H1 (cell line): ENCODE results near the gene MMEL1. TPM values are rescaled to one million over a fixed set of nuclear protein-coding genes. Genes with fewer than 3 reads are reported as not detected.

Experiments
- CTCF ChIA-PET: fragments of 300-600 bp; sonication (Branson Sonifier 250); formaldehyde crosslinking; loops from one replicate; lab custom pipeline; 2021; ENCODE audit not compliant: partially characterized antibody; lab: Charles Lee
- POLR2A ChIA-PET: fragments of 300-600 bp; sonication (Branson Sonifier 250); formaldehyde crosslinking; loops from one replicate; lab custom pipeline; 2021; ENCODE audit warnings: inconsistent platforms; ENCODE audit not compliant: partially characterized antibody; lab: Charles Lee
- DNase-seq, 2 experiments: peaks; one replicate each; pipeline versions ENCODE4 v3.0.0 to v3.0.0-alpha.2; 2010 to 2022; ENCODE audit warnings: low spot score in 2 of 2, low read depth in 1 of 2, mixed read lengths in 1 of 2
- FAIRE-seq: peaks from 2 replicates; lab custom pipeline; 2011; peaks lifted over from hg19 to GRCh38; lab: Jason Lieb, UNC
- H2AFZ ChIP-seq: 2 replicates; pipeline ENCODE4 v1.8.1; 2012; ENCODE audit warnings: low read length, inconsistent platforms
- H2AK5ac ChIP-seq: 2 replicates; pipeline ENCODE4 v1.6.1; 2013; ENCODE audit warnings: low read depth, low read length
- H2BK120ac ChIP-seq: replicated peaks from 2 replicates; pipeline ENCODE3; 2013; ENCODE audit warnings: low read depth, low read length, inconsistent platforms
- H2BK12ac ChIP-seq: 2 replicates; pipeline ENCODE4 v1.6.1; 2013; ENCODE audit warnings: low read depth, low read length
- H2BK15ac ChIP-seq: 2 replicates; pipeline ENCODE4 v1.6.1; 2013; ENCODE audit warnings: low read length
- H2BK20ac ChIP-seq: 2 replicates; pipeline ENCODE4 v1.6.1; 2013; ENCODE audit warnings: low read length
- H2BK5ac ChIP-seq: 2 replicates; pipeline ENCODE4 v1.6.1; 2013; ENCODE audit warnings: low read depth, low read length
- H3K14ac ChIP-seq: 2 replicates; pipeline ENCODE4 v1.6.1; 2013; ENCODE audit warnings: inconsistent platforms; ENCODE audit not compliant: insufficient read length
- H3K18ac ChIP-seq: 2 replicates; pipeline ENCODE4 v1.6.1; 2013; ENCODE audit warnings: low read length; ENCODE audit errors: extremely low read depth
- H3K23ac ChIP-seq: 2 replicates; pipeline ENCODE4 v1.6.1; 2013; ENCODE audit warnings: inconsistent platforms; ENCODE audit not compliant: insufficient read length
- H3K23me2 ChIP-seq: 2 replicates; pipeline ENCODE4 v1.6.1; 2013; ENCODE audit warnings: low read depth, low read length
- H3K27ac ChIP-seq: 2 replicates; pipeline ENCODE4 v1.6.1; 2011; ENCODE audit warnings: low read depth, low read length, inconsistent platforms
- H3K27me3 ChIP-seq, 4 experiments: replicated peaks in 1 of 4; 1 replicate in 1 of 4; 2 replicates in 3 of 4; pipeline versions ENCODE4 v1.6.1 to v1.8.1; 2011 to 2013; ENCODE audit warnings: low read length in 3 of 4, mild to moderate bottlenecking in 3 of 4, inconsistent platforms in 2 of 4, mixed read lengths in 2 of 4, moderate library complexity in 1 of 4; ENCODE audit not compliant: control insufficient read depth in 3 of 4, insufficient read depth in 3 of 4; ENCODE audit errors: extremely low read depth in 1 of 4
- H3K36me3 ChIP-seq, 4 experiments: 2 replicates each; pipeline versions ENCODE4 v1.6.1 to v1.8.1; 2011 to 2013; ENCODE audit warnings: mild to moderate bottlenecking in 4 of 4, low read length in 3 of 4, moderate library complexity in 2 of 4, control low read depth in 1 of 4, inconsistent platforms in 1 of 4; ENCODE audit not compliant: insufficient read depth in 4 of 4, control insufficient read depth in 2 of 4
- H3K4ac ChIP-seq: replicated peaks from 2 replicates; pipeline ENCODE3; 2013; ENCODE audit warnings: low read length, low read depth, mixed read lengths, inconsistent platforms; ENCODE audit not compliant: insufficient read length
- H3K4me1 ChIP-seq, 4 experiments: replicated peaks in 1 of 4; 1 replicate in 1 of 4; 2 replicates in 3 of 4; pipeline versions ENCODE4 v1.6.1 to v1.8.1; 2011 to 2013; ENCODE audit warnings: low read length in 3 of 4, inconsistent platforms in 2 of 4, mixed read lengths in 1 of 4; ENCODE audit not compliant: insufficient read depth in 4 of 4, control insufficient read depth in 3 of 4
- H3K4me2 ChIP-seq, 2 experiments: 2 replicates each; pipeline versions ENCODE4 v1.6.1 to v1.8.1; 2011 to 2013; ENCODE audit warnings: low read depth in 2 of 2, low read length in 2 of 2, control low read depth in 1 of 2, inconsistent platforms in 1 of 2, mild to moderate bottlenecking in 1 of 2; ENCODE audit not compliant: insufficient read depth in 1 of 2
- H3K4me3 ChIP-seq, 4 experiments: fragments of 200-600, 300-600 bp in 1 of 4; sonication (generic), shearing (Covaris generic), sonication (Bioruptor Twin) in 1 of 4; 2 replicates each; pipeline versions ENCODE4 v1.5.1 to v1.8.1; 2011 to 2016; ENCODE audit warnings: low read length in 4 of 4, low read depth in 3 of 4, control low read depth in 2 of 4, inconsistent platforms in 2 of 4, mild to moderate bottlenecking in 2 of 4, mixed read lengths in 1 of 4, moderate library complexity in 1 of 4; ENCODE audit not compliant: insufficient read depth in 2 of 4; ENCODE audit errors: extremely low read depth in 1 of 4
- H3K56ac ChIP-seq: replicated peaks from 2 replicates; pipeline ENCODE3; 2013; ENCODE audit warnings: low read depth, mild to moderate bottlenecking, mixed read lengths, low read length, inconsistent platforms; ENCODE audit not compliant: insufficient read length
- H3K79me1 ChIP-seq: 2 replicates; pipeline ENCODE4 v1.6.1; 2013; ENCODE audit warnings: low read depth, low read length, control low read depth
- H3K79me2 ChIP-seq, 2 experiments: 2 replicates each; pipeline versions ENCODE4 v1.6.1 to v1.8.1; 2012 to 2013; ENCODE audit warnings: low read length in 2 of 2, mild to moderate bottlenecking in 2 of 2, inconsistent platforms in 1 of 2; ENCODE audit not compliant: insufficient read depth in 2 of 2, control insufficient read depth in 1 of 2
- H3K9ac ChIP-seq, 4 experiments: replicated peaks in 1 of 4; 1 replicate in 1 of 4; 2 replicates in 3 of 4; pipeline versions ENCODE4 v1.6.1 to v1.8.1; 2011 to 2013; ENCODE audit warnings: low read depth in 3 of 4, low read length in 3 of 4, control low read depth in 2 of 4, mild to moderate bottlenecking in 2 of 4, moderate library complexity in 2 of 4, inconsistent platforms in 1 of 4; ENCODE audit errors: extremely low read depth in 1 of 4
- H3K9me3 ChIP-seq, 2 experiments: 2 replicates each; pipeline versions ENCODE4 v1.6.1 to v1.8.1; 2012 to 2013; ENCODE audit warnings: mild to moderate bottlenecking in 2 of 2, moderate library complexity in 2 of 2, control low read depth in 1 of 2, inconsistent platforms in 1 of 2, low read depth in 1 of 2, low read length in 1 of 2, mixed read lengths in 1 of 2; ENCODE audit not compliant: insufficient read depth in 2 of 2
- H4K20me1 ChIP-seq, 2 experiments: replicated peaks in 1 of 2; 2 replicates each; pipeline versions ENCODE3 to v1.8.1; 2011 to 2013; ENCODE audit warnings: inconsistent platforms in 2 of 2, low read length in 2 of 2, mild to moderate bottlenecking in 1 of 2; ENCODE audit not compliant: insufficient read depth in 2 of 2, control insufficient read depth in 1 of 2
- H4K5ac ChIP-seq: 2 replicates; pipeline ENCODE4 v1.6.1; 2013; ENCODE audit warnings: low read length, low read depth, mixed read lengths, inconsistent platforms; ENCODE audit not compliant: insufficient read length
- H4K8ac ChIP-seq: 2 replicates; pipeline ENCODE4 v1.8.0; 2013; ENCODE audit warnings: mild to moderate bottlenecking, moderate library complexity, low read length, inconsistent platforms; ENCODE audit not compliant: insufficient read depth; ENCODE audit errors: extremely low read depth
- H4K91ac ChIP-seq: replicated peaks from 2 replicates; pipeline ENCODE3; 2013; ENCODE audit warnings: low read length, mixed read lengths, inconsistent platforms; ENCODE audit not compliant: insufficient read length
- CHD1 ChIP-seq: IDR thresholded peaks from 2 replicates; pipeline ENCODE4 v1.6.1; 2012; ENCODE audit warnings: low read depth, low read length, improper control_type of control experiment
- JUND ChIP-seq: IDR thresholded peaks from 2 replicates; pipeline ENCODE4 v1.6.1; 2011; ENCODE audit warnings: mild to moderate bottlenecking, improper control_type of control experiment, low read length
- MAX ChIP-seq: IDR thresholded peaks from 2 replicates; pipeline ENCODE4 v1.6.1; 2012; ENCODE audit warnings: inconsistent platforms
- POLR2AphosphoS5 ChIP-seq: IDR thresholded peaks from 2 replicates; pipeline ENCODE4 v1.6.1; 2011; ENCODE audit warnings: low read depth, low read length
- POU5F1 ChIP-seq: IDR thresholded peaks from 2 replicates; pipeline ENCODE4 v1.6.1; 2011; ENCODE audit warnings: low read depth, mild to moderate bottlenecking, low read length, moderate library complexity
- RAD21 ChIP-seq, 2 experiments: IDR thresholded peaks in 1 of 2; conservative IDR thresholded peaks in 1 of 2; 2 replicates each; pipeline ENCODE4 v1.6.1; 2011; ENCODE audit warnings: low read depth in 2 of 2, low read length in 2 of 2, improper control_type of control experiment in 1 of 2, inconsistent platforms in 1 of 2, mild to moderate bottlenecking in 1 of 2, moderate library complexity in 1 of 2
- USF2 ChIP-seq: IDR thresholded peaks from 2 replicates; pipeline ENCODE4 v1.6.1; 2011; ENCODE audit warnings: low read length, improper control_type of control experiment
- WGBS, 2 experiments: shearing (Covaris generic) in 1 of 2; methylation state at CpG; one replicate each; pipeline versions ENCODE4 v1.1.6 to v1.1.7; 2013 to 2015; ENCODE audit warnings: low lambda C conversion rate in 2 of 2, mixed read lengths in 2 of 2, inconsistent platforms in 1 of 2, low coverage in 1 of 2, missing lambda C conversion rate in 1 of 2; ENCODE audit not compliant: insufficient replicate concordance in 2 of 2, insufficient coverage in 1 of 2, insufficient read length in 1 of 2; ENCODE audit errors: extremely low coverage in 1 of 2, missing lambda C conversion rate in 1 of 2; 5-methylcytosine and 5-hydroxymethylcytosine counted together
- polyA plus RNA-seq, 7 experiments: library from polyadenylated mRNA; depleted of rRNA in 3 of 7; stranded (reverse) in 5 of 7; unstranded in 2 of 7; fragments of >200 nt in 5 of 7; fragments of 200-250 nt in 2 of 7; gene quantifications; 1 replicate in 5 of 7; 2 replicates in 1 of 7; 4 replicates in 1 of 7; pipeline versions ENCODE4 v1.2.1 to v1.2.3, GENCODE V29; 2011 to 2013; ENCODE audit warnings: missing spikeins in 2 of 7, mixed read lengths in 2 of 7
- total RNA-seq: library from RNA; stranded (reverse); fragmentation: NEBNext Ultra II Directional; extraction: Animal tissue kit (Norgen Biotek cat#: 25700); gene quantifications from 2 replicates; pipeline ENCODE4 v1.2.1, GENCODE V29; 2021

The MMEL1 gene
- total and polyA plus RNA-seq, 2 of the 8 experiments (the other 6 are each of a cell fraction or from before 2014, with no cell fraction given) = 0.91 to 1.7 TPM

- 69% methylated on average over 14 of the region's 14 CpGs; no CpG with 5 or more reads in 1 of the 2 experiments for WGBS, 2 experiments
- H3K4ac ChIP-seq = no peak overlapping the region
- peaks cover 12% of the 10 kb centered on the region for H3K23me2 ChIP-seq
- H2AFZ ChIP-seq = no peak overlapping the region
- no peaks in the 10 kb centered on the region; the same call in 1 of the 2 replicates for H3K79me1 ChIP-seq
- H3K9ac ChIP-seq = no peak overlapping the region; a peak in 1 of 7 replicates
- no peak overlapping the region for H3K4me3 ChIP-seq
- H2BK15ac ChIP-seq = 0 out of 2 replicates have a peak overlapping the region, but pooled peaks have one; percentile 72
- POLR2A ChIA-PET = interaction anchor here (0.9 to 1.4 kb wide), 3 partner anchors 21 to 80 kb away, joined by 3 to 4 read pairs (median 4); no protein-coding TSS in a partner anchor
- H3K23ac ChIP-seq = no peak overlapping the region
- H2BK120ac ChIP-seq = no peak overlapping the region
- DNase-seq = no peak
- no peak for FAIRE-seq
- H2AK5ac ChIP-seq = no peak overlapping the region
- no peaks in the 10 kb centered on the region for H3K9me3 ChIP-seq
- CTCF ChIA-PET = interaction anchor here (0.6 to 4.5 kb wide), 3 partner anchors 20 to 36 kb away, joined by 3 to 24 read pairs (median 9); no protein-coding TSS in a partner anchor
- TF ChIP-seq RAD21 (IDR thresholded peaks at IDR 0.05 in 1 of 2, conservative IDR thresholded peaks at IDR 0.05 in 1 of 2; ENCODE audit: low read depth in 2 of 2, low read length in 2 of 2) = no peak
- TF ChIP-seq MAX = peak; percentile 56
- no peak for TF ChIP-seq CHD1
- TF ChIP-seq POLR2AphosphoS5 = no peak
- no peak for TF ChIP-seq POU5F1
- no peak for TF ChIP-seq JUND
- TF ChIP-seq USF2 = peak; percentile 72; the same call in 1 of the 2 replicates
- H2BK5ac ChIP-seq = no peak overlapping the region
- no peak overlapping the region for H3K14ac ChIP-seq
- H3K4me2 ChIP-seq = peak overlapping the region in 1 of 2 experiments; percentile 44; a peak in 3 of 4 replicates
- no peak overlapping the region for H4K5ac ChIP-seq
- no peak overlapping the region for H3K56ac ChIP-seq
- H3K27ac ChIP-seq = no peak overlapping the region
- peaks cover 0 to 25% (median 9%) of the 10 kb centered on the region in 4 experiments; a peak in 4 of 7 replicates for H3K4me1 ChIP-seq
- no peak overlapping the region; the same call in 1 of the 2 replicates for H3K18ac ChIP-seq
- no peak overlapping the region for H4K91ac ChIP-seq
- no peaks in the 10 kb centered on the region for H3K27me3 ChIP-seq
- 0 out of 2 replicates have a peak overlapping the region, but pooled peaks have one; percentile 34 for H2BK20ac ChIP-seq
- no peaks in the 10 kb centered on the region for H3K36me3 ChIP-seq
- peak overlapping the region; percentile 79 for H4K8ac ChIP-seq
- peak overlapping the region; percentile 50; the same call in 1 of the 2 replicates for H2BK12ac ChIP-seq
- no peaks in the 10 kb centered on the region for H3K79me2 ChIP-seq
- H4K20me1 ChIP-seq = peaks cover 2 to 3% of the 10 kb centered on the region in 2 experiments
Measured at GRCh38 chr1:2583871-2584351, 48.9 kb downstream of the MMEL1 start.
